ENCODE results near the gene NADSYN1.
"Not testable (repeated sequence)": the region's sequence is repeated elsewhere in the genome, so short reads cannot be mapped to it uniquely, and the experiment has no call there.

NADSYN1 gene

DNA sequence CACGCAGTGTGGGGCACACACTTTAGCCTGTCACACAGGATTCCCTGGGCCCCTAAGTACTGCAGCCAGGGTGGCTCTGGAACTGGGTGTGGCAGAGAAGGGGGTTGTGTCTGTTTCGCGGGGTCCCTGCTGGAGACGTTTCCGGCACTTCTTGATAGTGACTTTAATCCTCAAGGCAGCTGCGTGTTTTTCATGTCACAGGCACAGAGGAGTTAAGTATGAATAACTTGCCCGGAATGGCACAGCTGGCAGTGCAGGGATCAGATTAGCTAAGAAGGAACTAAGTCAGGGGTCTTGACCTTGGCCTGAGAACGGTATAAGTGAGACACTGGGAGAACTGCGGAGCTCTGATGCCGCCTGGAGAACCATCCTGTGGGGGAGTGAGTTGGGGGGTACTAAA lies 66.5 kb downstream of the NADSYN1 start:
- TF ChIP-seq CTCF (conservative IDR thresholded peaks at IDR 0.05; ENCODE audit: low read depth, low read length) = no peak
- H3K4me3 ChIP-seq (ENCODE audit: low read depth, low read length) = no peak overlapping the region
- DNase-seq (ENCODE audit: low read depth) = no peak

DNA sequence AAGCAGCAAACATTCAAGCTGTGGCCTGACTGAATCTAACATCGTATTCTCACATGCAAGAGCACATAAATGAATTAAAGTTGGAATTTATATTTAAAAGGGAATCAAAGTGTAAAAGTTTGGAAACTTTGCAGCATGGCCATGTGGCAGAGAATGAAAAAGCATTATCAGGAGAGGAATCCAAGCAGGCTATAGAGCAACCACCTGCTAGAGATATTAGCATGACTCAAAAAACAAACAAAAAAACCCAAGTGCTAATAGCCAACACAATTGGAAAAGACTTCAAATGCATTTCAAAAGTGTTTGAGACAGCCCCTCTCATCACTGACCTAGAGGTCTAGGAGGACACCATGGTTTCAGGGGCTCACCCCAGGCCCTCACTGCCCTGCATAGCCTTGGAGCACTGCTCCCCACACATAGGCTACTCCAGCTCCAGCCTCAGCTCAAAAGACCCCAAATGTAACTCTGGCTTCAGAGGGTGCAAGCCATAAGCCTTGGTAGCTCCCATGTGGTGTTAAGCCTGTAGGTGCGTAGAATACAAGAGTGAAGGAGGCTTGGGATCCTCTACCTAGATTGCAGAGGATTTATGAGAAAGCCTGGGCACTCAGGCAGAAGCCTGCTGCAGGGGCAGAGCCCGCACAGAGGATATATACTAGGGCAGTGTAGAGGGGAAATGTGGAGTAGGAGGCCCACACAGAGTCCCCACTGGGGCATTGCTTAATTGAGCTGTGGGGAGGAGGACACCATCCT lies 72.4 kb downstream of the NADSYN1 start:
- H3K4me3 ChIP-seq (ENCODE audit: low read depth, low read length) = no peak overlapping the region
- no peak for DNase-seq (ENCODE audit: low read depth)
- TF ChIP-seq CTCF (conservative IDR thresholded peaks at IDR 0.05; ENCODE audit: low read depth, low read length) = no peak

- no peak overlapping the region for H3K4me3 ChIP-seq (ENCODE audit: low read depth, low read length)
- no peak for TF ChIP-seq CTCF (conservative IDR thresholded peaks at IDR 0.05; ENCODE audit: low read depth, low read length)
- DNase-seq (ENCODE audit: low read depth) = no peak
These were observed 73.0 kb downstream of the NADSYN1 start for GRCh38 chr11:71525938-71526495.

DNA sequence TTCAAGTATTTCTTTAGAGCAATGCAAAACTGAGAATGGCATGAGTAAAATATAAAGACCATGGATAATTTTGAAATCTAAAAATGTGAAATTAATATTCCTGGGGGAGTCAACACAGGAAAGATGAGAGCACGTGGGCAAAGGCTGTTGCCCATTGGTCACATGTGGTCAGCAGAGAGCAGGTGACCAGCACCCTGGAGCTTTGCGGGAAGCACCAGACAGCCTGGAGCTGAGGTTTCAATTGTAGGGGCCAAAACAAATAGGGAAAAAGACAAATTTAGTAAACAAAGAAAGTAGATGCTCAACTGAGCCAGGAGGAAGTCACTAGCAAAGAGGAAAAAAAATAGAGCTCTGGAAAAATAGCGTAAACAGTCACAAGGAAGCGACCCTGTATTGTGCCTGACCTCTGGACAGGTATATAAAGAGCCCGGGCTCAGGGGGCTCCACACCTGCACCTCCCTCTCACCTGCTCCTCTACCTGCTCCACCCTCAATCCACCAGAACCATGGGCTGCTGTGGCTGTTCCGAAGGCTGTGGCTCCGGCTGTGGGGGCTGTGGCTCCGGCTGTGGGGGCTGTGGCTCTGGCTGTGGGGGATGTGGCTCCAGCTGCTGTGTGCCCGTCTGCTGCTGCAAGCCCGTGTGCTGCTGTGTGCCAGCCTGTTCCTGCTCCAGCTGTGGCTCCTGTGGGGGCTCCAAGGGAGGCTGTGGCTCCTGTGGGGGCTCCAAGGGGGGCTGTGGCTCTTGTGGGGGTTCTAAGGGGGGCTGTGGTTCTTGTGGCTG lies 74.0 kb downstream of the NADSYN1 start, which contains the start of gene KRTAP5-7:
TSS of gene KRTAP5-7 (plus strand) at position 472 of the 780 bp plus-strand sequence. CDS start at position 506, 34 bp downstream.
- H3K4me3 ChIP-seq (ENCODE audit: low read depth, low read length); DNase-seq (ENCODE audit: low read depth): not testable (repeated sequence)

DNA sequence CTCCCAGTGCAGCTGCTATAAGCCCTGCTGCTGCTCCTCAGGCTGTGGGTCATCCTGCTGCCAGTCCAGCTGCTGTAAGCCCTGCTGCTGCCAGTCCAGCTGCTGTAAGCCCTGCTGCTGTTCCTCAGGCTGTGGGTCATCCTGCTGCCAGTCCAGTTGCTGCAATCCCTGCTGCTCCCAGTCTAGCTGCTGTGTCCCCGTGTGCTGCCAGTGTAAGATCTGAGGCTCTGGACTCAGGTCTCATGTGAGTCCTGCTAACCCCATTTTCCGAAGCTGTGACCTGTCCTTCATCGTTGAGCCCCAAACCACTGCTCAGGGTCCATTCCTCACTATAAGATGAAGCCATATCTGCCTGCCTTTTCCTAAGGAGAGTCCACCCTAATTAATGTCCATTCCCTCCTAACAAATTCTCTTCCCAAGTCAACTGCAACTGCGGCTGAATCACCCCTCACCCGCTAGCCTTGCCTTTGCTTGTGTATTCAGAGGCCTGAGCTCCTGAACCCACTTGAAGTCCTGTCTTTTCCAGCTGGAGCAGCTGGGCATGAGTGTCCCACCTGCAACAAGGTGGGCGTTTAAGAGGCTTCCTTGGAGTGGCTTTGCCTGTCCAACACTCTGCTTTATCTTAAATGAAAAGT lies 74.7 kb downstream of the NADSYN1 start:
- no peak for DNase-seq (ENCODE audit: low read depth)
- H3K4me3 ChIP-seq (ENCODE audit: low read depth, low read length) = no peak overlapping the region
- no peak for TF ChIP-seq CTCF (conservative IDR thresholded peaks at IDR 0.05; ENCODE audit: low read depth, low read length)

DNA sequence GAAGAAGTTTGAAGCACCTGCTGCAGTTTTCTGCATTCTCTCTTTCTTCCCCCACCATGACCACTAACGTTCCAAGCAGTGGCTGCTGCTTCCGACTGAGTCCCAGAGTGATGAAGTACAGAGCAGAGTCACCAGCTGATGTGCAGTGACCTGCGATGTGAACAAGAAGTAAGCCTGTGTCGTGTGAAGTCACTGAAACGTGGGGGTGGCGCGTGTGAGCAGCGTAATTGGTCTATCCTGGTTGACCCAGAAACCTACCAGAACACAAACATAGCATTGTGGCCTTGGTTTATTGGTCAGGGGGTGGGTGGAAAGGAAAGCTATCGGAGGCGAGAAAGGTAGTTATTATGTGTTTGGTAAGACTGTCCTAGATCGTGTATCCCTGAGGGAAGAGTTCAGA lies 77.6 kb downstream of the NADSYN1 start:
- TF ChIP-seq CTCF (conservative IDR thresholded peaks at IDR 0.05; ENCODE audit: low read depth, low read length) = no peak
- no peak overlapping the region for H3K4me3 ChIP-seq (ENCODE audit: low read depth, low read length)
- DNase-seq (ENCODE audit: low read depth) = no peak

GRCh38 chr11:71532036-71532610 lies 79.1 kb downstream of the NADSYN1 start:
- no peak overlapping the region for H3K4me3 ChIP-seq (ENCODE audit: low read depth, low read length)
- TF ChIP-seq CTCF (conservative IDR thresholded peaks at IDR 0.05; ENCODE audit: low read depth, low read length) = no peak
- DNase-seq (ENCODE audit: low read depth) = no peak

DNA sequence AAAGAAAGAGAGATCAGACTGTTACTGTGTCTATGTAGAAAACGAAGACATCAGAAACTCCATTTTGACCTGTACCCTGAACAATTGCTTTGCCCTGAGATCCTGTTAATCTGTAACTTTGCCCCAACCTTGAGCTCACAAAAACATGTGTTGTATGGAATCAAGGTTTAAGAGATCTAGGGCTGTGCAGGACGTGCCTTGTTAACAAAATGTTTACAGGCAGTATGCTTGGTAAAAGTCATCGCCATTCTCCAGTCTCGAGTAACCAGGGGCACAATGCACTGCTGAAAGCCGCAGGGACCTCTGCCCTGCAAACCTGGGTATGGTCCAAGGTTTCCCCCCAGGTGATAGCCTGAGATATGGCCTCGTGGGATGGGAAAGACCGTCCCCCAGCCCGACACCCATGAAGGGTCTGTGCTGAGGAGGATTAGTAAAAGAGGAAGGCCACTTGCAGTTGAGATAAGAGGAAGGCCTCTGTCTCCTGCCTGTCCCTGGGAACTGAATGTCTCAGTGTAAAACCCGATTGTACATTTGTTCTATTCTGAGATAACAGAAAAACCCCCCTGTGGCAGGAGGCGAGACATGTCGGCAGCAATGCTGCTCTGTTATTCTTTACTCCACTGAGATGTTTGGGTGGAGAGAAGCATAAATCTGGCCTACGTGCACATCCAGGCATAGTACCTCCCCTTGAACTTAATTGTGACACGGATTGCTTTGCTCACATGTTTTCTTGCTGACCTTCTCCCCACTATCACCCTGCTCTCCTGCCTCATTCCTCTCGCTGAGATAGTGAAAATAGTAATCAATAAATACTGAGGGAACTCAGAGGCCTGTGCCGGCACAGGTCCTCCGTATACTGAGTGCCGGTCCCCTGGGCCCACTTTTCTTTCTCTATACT lies 82.0 kb downstream of the NADSYN1 start:
- not testable (repeated sequence) for H3K4me3 ChIP-seq (ENCODE audit: low read depth, low read length); DNase-seq (ENCODE audit: low read depth)

Data from choroid plexus epithelial cell (primary cell).